HEK293 (cell line): ENCODE results near the gene ABTB2.

Experiments
- CTCF ChIA-PET: fragments of 350-600 bp; formaldehyde crosslinking; extraction: SDS; loops from one replicate; lab custom pipeline; 2021; ENCODE audit warnings: antibody characterized with exemption; lab: Yijun Ruan, JAX
- POLR2A ChIA-PET: fragments of 300-600 bp; formaldehyde crosslinking; extraction: SDS; loops from one replicate; lab custom pipeline; 2020; ENCODE audit warnings: antibody characterized with exemption, inconsistent platforms; lab: Yijun Ruan, JAX
- H3K27ac ChIP-seq: fragments of 200-500 bp; sonication (Bioruptor generic); 2 replicates; pipeline ENCODE4 v1.5.1; 2014; ENCODE audit warnings: low read depth, low read length, control low read depth, inconsistent platforms; ENCODE audit errors: extremely low read depth
- H3K36me3 ChIP-seq, 2 experiments: fragments of 200-500 bp in 1 of 2; sonication (Bioruptor generic) in 1 of 2; 1 replicate in 1 of 2; 2 replicates in 1 of 2; pipeline ENCODE4 v1.5.1; 2014 to 2017; ENCODE audit warnings: inconsistent platforms in 2 of 2, low read length in 2 of 2; ENCODE audit not compliant: control insufficient read depth in 2 of 2, insufficient read depth in 1 of 2
- H3K4me1 ChIP-seq: fragments of 200-500 bp; sonication (Bioruptor generic); 2 replicates; pipeline ENCODE4 v1.5.1; 2014; ENCODE audit warnings: mild to moderate bottlenecking, low read length, inconsistent platforms; ENCODE audit not compliant: control insufficient read depth, insufficient read depth
- H3K4me3 ChIP-seq: 2 replicates; pipeline ENCODE4 v1.5.1; 2011; ENCODE audit warnings: low read depth, mild to moderate bottlenecking, control low read depth, low read length, moderate library complexity
- H3K9me3 ChIP-seq: fragments of 200-500 bp; sonication (Bioruptor generic); 2 replicates; pipeline ENCODE4 v1.5.1; 2014; ENCODE audit warnings: low read depth, low read length, inconsistent platforms; ENCODE audit not compliant: control insufficient read depth, insufficient read depth
- INSM2 ChIP-seq: fragments of 450-650 bp; formaldehyde crosslinking; IDR thresholded peaks from 2 replicates; pipeline ENCODE4 v1.5.1; 2016; ENCODE audit warnings: missing biosample characterization, missing genetic modification characterization
- KLF9 ChIP-seq: fragments of 450-650 bp; formaldehyde crosslinking; IDR thresholded peaks from 2 replicates; pipeline ENCODE4 v1.5.1; 2016; ENCODE audit warnings: missing biosample characterization, missing genetic modification characterization, low read depth
- WT1 ChIP-seq: fragments of 450-650 bp; formaldehyde crosslinking; IDR thresholded peaks from 2 replicates; pipeline ENCODE4 v1.5.1; 2016; ENCODE audit warnings: missing biosample characterization, missing genetic modification characterization
- ZBTB20 ChIP-seq: fragments of 450-650 bp; formaldehyde crosslinking; IDR thresholded peaks from 2 replicates; pipeline ENCODE4 v1.5.1; 2016; ENCODE audit warnings: missing biosample characterization, missing genetic modification characterization
- ZNF266 ChIP-seq: fragments of 450-650 bp; formaldehyde crosslinking; IDR thresholded peaks from 2 replicates; pipeline ENCODE4 v1.5.1; 2016; ENCODE audit warnings: missing biosample characterization, missing genetic modification characterization, low read depth
- ZNF302 ChIP-seq: fragments of 450-650 bp; formaldehyde crosslinking; IDR thresholded peaks from 2 replicates; pipeline ENCODE4 v1.5.1; 2016; ENCODE audit warnings: missing biosample characterization, missing genetic modification characterization, low read depth
- ZNF311 ChIP-seq: fragments of 450-650 bp; formaldehyde crosslinking; IDR thresholded peaks from 2 replicates; pipeline ENCODE4 v1.5.1; 2017; ENCODE audit warnings: missing biosample characterization, missing genetic modification characterization, borderline replicate concordance
- ZNF354C ChIP-seq: fragments of 450-650 bp; formaldehyde crosslinking; IDR thresholded peaks from 2 replicates; pipeline ENCODE4 v1.5.1; 2016; ENCODE audit warnings: missing biosample characterization, missing genetic modification characterization, low read depth, borderline replicate concordance
- ZNF423 ChIP-seq: fragments of 450-650 bp; formaldehyde crosslinking; IDR thresholded peaks from 2 replicates; pipeline ENCODE4 v1.5.1; 2016; ENCODE audit warnings: missing biosample characterization, missing genetic modification characterization
- ZNF548 ChIP-seq: fragments of 450-650 bp; formaldehyde crosslinking; IDR thresholded peaks from 2 replicates; pipeline ENCODE4 v1.5.1; 2016; ENCODE audit warnings: missing biosample characterization, missing genetic modification characterization
- ZNF558 ChIP-seq: fragments of 450-650 bp; formaldehyde crosslinking; IDR thresholded peaks from 2 replicates; pipeline ENCODE4 v1.5.1; 2016; ENCODE audit warnings: missing biosample characterization, missing genetic modification characterization
- ZNF624 ChIP-seq: fragments of 450-650 bp; formaldehyde crosslinking; IDR thresholded peaks from 2 replicates; pipeline ENCODE4 v1.5.1; 2017; ENCODE audit warnings: missing biosample characterization, missing genetic modification characterization
- ZNF639 ChIP-seq: fragments of 450-650 bp; formaldehyde crosslinking; IDR thresholded peaks from 2 replicates; pipeline ENCODE4 v1.5.1; 2016; ENCODE audit warnings: missing biosample characterization, missing genetic modification characterization
- ZNF670 ChIP-seq: fragments of 450-650 bp; formaldehyde crosslinking; IDR thresholded peaks from 2 replicates; pipeline ENCODE4 v1.5.1; 2016; ENCODE audit warnings: missing biosample characterization, missing genetic modification characterization, low read depth

The ABTB2 gene

GRCh38 chr11:34160049-34160721, 197.6 kb downstream of the ABTB2 start:
- ChIA-PET CTCF (interaction anchor here (0.8 to 0.9 kb wide), 2 partner anchors 14 to 210 kb away, joined by 3 to 5 read pairs; no protein-coding TSS in a partner anchor), POLR2A (no interaction called here)
- no peaks in the 10 kb centered on the region for H3K9me3 ChIP-seq
- H3K27ac ChIP-seq: no peak overlapping the region
- H3K4me1 ChIP-seq: no peaks in the 10 kb centered on the region
- H3K4me3 ChIP-seq: no peak overlapping the region
- H3K36me3 ChIP-seq: peaks cover 0 to 66% of the 10 kb centered on the region in 2 experiments; a peak in 2 of 3 replicates
- TF ChIP-seq ZNF624: no peak
- TF ChIP-seq INSM2 (tag by site-specific recombination): no peak
- no peak for TF ChIP-seq ZNF302 (tag by site-specific recombination)
- no peak for TF ChIP-seq ZBTB20 (tag by site-specific recombination)
- no peak for TF ChIP-seq ZNF639 (tag by site-specific recombination)
- no peak for TF ChIP-seq ZNF423

GRCh38 chr11:34158661-34159060, 199.1 kb downstream of the ABTB2 start:
- H3K9me3 ChIP-seq: no peaks in the 10 kb centered on the region
- peaks cover 0 to 77% of the 10 kb centered on the region in 2 experiments; a peak in 2 of 3 replicates for H3K36me3 ChIP-seq
- H3K4me1 ChIP-seq: no peaks in the 10 kb centered on the region
- TF ChIP-seq ZNF354C (tag by site-specific recombination): no peak
- TF ChIP-seq ZNF266: no peak
- no peak for TF ChIP-seq ZNF548 (tag by site-specific recombination)
- TF ChIP-seq ZNF558: no peak
- TF ChIP-seq ZNF311 (tag by site-specific recombination): no peak
- no peak for TF ChIP-seq KLF9 (tag by site-specific recombination)
- no peak for TF ChIP-seq ZNF670
- no peak for TF ChIP-seq WT1 (tag by site-specific recombination)
- TF ChIP-seq, all 188 proteins: peak for 0
- Histone ChIP-seq H3K4me3 (no peak overlapping the region), H3K27ac (no peak overlapping the region)
- ChIA-PET POLR2A (no interaction called here), CTCF (interaction anchor here (0.7 to 1.0 kb wide), 2 partner anchors 197 to 202 kb away, joined by 3 read pairs; no protein-coding TSS in a partner anchor)

GRCh38 chr11:34157163-34157562, 200.6 kb downstream of the ABTB2 start:
- ChIA-PET CTCF (no interaction called here), POLR2A (no interaction called here)
- no peak for TF ChIP-seq INSM2 (tag by site-specific recombination)
- peaks cover 0 to 82% of the 10 kb centered on the region in 2 experiments; a peak in 2 of 3 replicates for H3K36me3 ChIP-seq
- H3K9me3 ChIP-seq: no peaks in the 10 kb centered on the region
- no peak overlapping the region for H3K27ac ChIP-seq
- H3K4me1 ChIP-seq: no peaks in the 10 kb centered on the region
- no peak overlapping the region for H3K4me3 ChIP-seq
